GM20431 (cell line): ENCODE results near the gene CMTM4.

Source experiments
- in situ Hi-C: fragments of 300-500 bp; cut with MseI, MboI; formaldehyde crosslinking; loops from one replicate; pipeline ENCODE4 v1.15.0; 2020; ENCODE audit warnings: low sequenced_read_pairs; ENCODE audit not compliant: unreplicated experiment

Gene CMTM4

DNA sequence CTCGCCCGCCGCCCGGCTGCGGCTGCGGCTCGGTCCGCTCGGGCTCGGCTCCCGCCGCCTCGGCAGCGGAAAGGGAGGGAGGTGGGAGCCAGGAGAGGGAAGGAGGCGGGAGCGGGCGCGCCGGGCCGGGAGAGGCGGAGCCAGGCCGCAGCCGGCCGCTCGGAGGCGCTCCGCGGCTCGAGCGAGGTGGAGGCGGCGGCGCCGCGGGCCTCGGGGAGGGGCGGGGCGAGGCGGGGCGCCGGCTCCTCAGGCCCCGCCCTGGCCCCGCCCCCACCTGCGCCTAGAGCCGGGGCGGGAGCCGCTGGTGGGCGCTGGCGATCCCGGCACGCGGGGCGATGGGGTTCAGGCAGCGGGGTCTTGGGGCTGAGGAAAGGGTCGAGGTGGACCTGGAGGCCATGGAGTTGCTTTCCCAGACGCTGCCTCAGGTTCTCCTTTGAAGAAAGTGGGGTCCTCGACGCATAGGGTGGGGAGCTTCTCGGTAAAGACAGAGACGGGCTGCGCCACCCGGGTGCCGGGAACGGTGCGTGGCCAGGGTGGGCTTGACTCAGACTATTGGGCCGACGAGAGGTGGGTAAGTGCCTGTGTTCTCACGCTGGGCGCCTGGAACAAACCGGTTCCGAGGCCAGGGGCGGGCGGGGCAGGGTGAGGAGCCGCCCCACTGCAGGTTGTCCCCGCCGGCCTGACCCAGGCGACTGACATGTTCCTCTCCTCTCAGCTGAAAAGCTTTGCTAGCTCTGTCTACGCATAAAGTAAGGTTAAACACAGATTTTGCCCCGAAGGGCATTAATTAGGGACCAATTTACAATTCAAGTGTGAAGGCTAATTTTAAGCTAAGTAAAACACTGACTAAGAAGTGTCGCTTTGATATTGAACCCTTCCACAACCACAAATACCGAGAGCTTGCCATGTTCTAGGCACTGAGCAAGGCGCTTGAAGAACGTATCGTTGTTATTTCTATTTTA is at the start of gene CMTM4:
TSS of gene CMTM4 (minus strand) at position 75 of the 962 bp plus-strand sequence. CDS start 218 bp downstream, outside the sequence.
- in situ Hi-C loops: no loop called here

DNA sequence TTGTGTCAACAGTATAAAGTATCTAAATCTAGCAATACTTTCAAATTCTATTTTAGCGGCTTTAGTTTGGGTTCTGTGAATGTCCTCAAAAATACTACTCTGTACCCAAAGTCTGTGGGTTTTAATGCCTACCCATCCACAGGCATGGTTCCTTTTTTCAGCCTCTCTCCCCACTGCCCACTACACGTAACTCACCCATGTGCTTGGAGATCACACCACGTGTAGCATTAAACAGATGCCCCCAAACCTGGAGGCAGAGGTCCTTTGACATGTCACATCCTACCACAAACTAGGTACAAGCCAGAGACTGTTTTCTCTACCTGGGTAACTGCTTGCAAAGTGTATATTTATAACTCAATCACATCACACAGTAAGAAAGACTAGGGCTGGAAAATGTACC is 49.5 kb upstream of the CMTM4 start:
- in situ Hi-C loops: loop anchor here (25.0 kb wide), 1 partner anchor 334 kb away; no protein-coding TSS in a partner anchor

DNA sequence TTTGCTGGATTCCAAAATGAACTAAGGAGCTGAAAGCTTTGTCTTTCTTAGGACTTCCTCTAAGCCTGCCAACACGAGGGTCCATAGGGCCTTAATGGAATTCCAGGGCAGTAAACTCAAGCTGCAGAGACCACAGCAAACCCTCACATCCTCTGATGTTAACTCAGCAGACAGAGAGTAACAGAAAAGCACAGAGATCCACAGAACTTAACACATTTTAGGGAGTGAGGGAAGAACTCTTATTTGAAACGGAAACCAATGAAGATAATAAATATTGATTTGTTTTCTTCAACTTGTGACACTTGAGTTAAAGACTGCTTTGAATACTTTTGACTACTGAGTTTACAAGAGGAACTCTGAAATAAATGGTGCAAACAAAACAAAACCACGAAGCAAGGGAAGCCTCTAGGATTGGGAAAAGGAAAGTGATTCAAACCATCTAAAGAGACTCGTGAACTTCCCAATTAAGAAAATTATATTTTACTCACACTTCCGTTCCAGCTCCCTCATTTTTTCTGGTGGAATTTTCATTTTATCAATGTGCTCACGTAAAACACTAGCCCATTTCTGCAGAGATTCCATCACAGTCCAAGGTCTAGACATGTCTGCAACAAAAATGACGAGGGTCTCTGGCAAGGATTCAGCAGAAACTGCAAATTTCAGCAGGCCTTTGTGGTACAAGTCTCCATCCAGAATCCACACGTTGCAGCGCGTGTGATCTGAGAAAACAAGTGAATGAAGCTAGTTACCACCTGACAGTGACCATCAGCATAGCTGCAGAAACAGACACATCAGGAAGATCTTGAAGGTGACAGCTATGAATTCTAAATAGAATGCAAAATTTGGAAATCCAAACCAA is 45.6 kb upstream of the CMTM4 start:
- in situ Hi-C loops: loop anchor here (25.0 kb wide), 1 partner anchor 330 kb away; no protein-coding TSS in a partner anchor

DNA sequence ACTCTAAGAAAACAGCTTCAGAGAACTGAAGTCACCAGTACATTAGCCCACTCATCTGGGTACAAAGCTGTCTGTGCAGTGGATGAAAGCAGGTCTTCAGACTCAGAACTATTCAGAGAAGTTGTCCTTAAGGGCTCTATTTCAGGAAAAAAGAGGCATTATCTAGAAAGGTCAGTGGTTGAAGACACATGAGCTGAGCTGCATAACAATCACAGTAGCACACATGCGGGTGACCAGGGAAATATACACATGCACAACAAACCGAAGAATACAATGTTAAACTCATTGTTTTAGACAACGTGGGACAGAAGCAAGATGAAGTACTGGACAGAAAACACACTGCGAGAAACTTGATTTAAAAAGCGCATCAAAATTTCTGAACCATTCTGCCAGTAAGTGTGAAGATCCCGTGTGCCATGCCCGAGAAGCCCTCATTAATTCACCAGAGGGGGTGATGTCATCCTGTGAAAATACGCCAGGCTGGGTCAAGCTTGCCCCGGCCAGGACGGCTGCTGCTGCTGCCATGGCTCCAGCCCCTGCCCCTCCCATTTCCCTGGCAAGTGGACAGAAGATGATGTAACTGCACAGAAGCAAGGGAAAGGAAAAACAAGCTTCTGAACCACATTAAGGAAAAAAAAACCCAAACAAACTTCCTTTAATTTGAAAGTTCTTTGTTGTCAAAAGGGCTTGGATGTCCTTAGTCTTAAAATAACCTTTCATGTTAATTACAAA is 44.8 kb upstream of the CMTM4 start:
- in situ Hi-C loops: loop anchor here (25.0 kb wide), 1 partner anchor 329 kb away; no protein-coding TSS in a partner anchor

DNA sequence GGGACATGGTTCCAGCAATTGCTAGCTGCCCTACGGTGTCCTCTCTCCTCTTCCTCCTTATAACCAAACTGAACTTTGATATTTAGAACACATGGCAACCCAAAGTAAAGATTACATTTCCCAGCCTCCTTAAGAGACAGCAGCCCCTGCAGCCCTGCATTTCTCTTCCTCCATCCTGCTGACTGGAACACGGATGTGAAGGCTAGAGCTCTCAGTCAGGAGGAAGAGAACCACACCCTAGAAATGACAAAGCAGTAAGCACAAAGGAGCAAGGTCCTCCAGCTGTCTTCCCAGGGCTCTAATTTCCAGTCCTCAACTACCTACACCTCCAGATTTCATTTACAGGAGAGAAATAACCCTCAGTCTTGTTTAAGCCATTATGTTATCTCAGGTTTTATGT is 44.0 kb upstream of the CMTM4 start:
- in situ Hi-C loops: loop anchor here (25.0 kb wide), 1 partner anchor 328 kb away; no protein-coding TSS in a partner anchor

DNA sequence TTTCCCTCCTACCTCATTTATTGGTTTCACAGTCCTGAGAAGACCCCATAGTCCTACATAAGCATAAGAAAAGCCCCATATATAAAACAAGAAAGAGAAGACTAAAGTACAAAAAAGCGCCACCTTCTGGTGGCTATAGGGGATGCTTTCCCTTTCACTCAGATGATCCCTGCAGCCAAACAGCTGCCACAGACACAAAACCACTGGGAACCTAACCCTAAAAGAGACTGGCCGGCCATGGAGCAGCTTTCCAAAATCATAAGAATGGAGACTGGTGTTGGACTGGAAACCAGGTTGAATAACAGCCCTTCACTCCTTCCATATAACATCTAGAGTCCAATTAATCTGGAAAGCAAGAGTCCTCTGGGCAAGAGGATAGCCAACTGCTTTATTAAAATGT is 43.5 kb upstream of the CMTM4 start:
- in situ Hi-C loops: loop anchor here (25.0 kb wide), 1 partner anchor 328 kb away; no protein-coding TSS in a partner anchor

DNA sequence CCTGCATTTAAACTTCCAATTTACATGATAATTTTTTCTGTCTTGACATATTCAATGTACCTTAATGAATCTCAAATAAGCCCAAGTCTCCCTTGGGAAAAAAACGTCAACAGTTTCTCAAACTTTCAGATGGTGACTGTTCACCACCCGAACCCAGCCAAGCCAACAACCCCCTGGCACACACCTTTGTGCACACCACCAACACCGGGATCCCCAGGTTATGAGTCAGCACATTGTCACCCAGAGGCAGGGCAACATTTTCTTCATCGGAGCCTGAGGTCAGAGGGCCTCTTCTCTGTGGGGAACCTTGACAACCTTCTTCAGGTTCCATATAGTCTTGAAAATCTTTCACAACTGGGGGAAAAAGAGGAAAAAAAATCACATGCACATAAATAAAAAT is 39.3 kb upstream of the CMTM4 start:
- in situ Hi-C loops: loop anchor here (25.0 kb wide), 1 partner anchor 324 kb away; no protein-coding TSS in a partner anchor

DNA sequence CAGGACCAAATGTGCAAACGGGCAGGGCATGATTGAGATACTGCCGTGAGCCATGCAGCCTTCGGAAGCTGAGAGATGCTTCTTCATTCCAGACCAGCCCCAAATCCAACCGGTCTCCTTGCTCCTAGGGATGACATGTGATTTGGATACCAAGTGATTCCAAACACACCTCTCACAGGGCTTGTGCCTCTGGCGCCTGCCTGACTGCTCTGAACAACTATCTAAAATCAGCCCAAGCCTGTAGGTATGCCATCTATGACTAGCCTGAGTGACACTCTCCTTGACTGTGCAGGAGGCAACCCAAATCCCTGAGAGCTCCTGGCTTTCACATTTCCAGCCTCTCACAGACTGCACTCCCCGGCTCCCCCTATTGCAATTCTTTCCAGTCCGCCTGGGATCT is 34.6 kb upstream of the CMTM4 start:
- in situ Hi-C loops: loop anchor here (25.0 kb wide), 1 partner anchor 319 kb away; no protein-coding TSS in a partner anchor

DNA sequence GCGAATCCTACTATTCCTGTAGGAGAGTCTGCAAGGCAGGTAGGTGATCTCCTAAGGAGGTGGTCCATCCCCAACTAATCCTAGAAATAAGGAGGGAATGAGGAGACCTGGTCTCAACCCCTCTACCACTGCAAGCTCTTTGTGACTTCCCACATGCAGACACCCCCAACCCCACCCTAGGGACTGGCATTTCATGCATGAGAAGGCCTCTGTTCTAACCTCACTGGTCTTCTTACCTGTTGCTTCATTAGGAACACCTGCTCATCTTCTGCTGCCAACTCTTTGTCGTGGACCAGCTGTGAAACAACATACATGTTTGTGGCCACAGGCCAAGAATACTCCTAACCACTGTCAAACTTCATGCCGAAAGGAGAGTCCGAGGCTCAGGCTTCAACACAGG is 32.3 kb upstream of the CMTM4 start:
- in situ Hi-C loops: loop anchor here (25.0 kb wide), 1 partner anchor 317 kb away; no protein-coding TSS in a partner anchor

DNA sequence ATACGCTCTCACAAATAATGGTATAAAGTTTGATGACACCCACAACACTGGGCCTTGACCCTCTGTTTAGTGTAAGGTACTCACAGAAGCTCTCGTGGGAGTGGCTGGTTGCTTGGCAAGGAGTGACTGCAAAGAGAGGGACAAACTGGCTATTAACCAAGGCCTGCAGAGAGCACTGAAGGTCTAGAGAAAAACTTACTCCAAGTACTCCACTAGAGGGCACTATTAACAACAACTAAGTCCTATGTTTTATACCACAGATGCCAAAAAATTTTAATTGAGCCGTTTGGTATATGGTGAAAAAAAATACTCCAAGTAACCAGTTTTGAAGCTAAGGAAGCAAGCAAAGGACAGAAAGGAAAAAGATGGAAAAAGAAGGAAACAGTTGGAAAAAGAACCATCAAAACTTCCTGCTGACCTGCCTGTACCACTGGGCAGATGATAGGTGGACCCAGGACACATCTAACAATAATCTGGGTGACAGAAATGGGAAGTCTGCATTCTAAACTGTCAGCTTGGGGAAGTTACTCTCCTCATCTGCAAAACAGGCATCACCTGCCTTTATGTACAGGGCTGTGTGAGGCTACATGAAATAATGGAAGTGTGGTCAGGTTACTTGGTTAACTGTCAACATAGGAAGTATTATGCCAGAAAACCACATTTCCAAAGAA is 31.7 kb upstream of the CMTM4 start:
- in situ Hi-C loops: loop anchor here (25.0 kb wide), 1 partner anchor 316 kb away; no protein-coding TSS in a partner anchor

DNA sequence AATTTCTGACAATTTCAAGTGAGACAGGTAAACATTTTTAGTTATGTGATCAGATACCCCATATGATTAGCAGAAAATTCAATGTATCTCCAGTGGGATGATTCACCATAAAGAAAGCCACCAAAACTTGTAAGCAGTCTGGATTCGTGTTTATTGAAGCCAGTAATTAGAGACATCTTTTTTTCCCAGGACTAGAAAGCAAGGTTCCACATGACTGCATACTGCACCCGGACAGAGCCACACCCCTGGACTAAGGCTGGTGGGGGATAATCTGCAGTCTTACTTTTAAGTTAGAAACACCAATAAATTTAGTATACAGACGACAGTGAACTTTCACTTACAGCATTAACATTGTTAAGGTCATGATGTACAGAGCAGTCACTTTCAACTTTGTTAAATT is 24.2 kb upstream of the CMTM4 start:
- in situ Hi-C loops: no loop called here

DNA sequence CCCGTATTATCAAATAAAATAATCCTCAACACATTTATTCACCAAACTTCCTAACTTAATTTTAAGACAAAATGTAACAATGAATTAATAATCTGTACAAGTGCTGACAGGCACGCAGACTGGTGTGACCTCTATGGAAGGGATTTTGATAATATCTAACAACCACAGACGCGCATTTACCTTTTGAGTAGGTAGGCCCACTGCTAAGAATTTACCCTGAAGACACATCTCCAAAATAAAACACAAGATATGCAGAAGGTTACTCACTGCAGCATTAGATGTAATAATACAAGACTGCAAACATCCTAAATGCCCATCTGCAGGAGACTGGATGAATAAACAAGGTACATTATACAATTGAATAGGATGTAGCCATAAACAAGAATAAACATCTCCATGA is 22.7 kb upstream of the CMTM4 start:
- in situ Hi-C loops: no loop called here

DNA sequence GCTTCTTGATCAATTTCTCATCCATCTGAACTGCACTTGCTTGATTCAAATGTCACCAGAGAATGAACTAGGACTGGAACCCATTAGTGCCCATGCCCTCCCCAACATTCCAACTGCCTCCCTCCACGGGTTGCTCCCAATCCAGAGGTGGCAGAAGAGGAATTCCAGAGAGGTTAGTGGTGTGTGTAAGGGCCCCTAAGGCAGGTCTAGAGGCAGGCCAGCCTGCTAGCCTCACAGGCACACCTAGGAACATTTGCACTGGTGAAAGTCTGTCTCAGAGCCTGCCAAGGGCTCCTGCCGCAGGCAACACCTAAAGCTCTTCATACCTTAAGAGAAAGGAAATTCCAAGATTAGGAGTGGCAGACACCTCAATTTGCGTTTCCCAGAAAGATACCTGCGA is 21.2 kb upstream of the CMTM4 start:
- in situ Hi-C loops: no loop called here

DNA sequence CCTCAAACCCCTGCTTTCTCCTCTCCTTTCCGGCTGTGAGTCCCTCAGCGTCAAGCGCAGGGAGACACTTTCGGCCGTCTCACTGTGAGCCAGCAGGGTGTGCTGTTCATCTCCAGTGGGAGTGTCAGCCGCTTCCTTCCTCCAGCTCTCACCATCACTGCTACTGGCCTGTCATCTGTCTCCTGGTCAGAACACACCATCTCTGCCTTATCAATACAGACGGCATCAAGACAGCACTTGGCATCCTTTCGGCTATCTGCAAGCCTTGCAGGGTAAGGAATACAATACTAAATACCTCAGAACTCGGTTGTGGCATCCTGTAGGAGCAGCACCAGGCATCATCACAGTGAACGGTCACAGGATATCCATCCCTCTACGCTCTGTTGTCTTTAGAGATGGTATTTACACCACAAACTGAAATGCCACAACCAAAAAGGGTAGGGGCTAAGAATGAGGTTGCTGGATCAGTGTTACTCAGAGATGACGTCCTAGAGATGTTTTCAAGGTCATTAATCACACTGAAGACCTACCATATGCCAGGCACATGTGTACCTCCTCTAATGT is 20.7 kb upstream of the CMTM4 start:
- in situ Hi-C loops: no loop called here

DNA sequence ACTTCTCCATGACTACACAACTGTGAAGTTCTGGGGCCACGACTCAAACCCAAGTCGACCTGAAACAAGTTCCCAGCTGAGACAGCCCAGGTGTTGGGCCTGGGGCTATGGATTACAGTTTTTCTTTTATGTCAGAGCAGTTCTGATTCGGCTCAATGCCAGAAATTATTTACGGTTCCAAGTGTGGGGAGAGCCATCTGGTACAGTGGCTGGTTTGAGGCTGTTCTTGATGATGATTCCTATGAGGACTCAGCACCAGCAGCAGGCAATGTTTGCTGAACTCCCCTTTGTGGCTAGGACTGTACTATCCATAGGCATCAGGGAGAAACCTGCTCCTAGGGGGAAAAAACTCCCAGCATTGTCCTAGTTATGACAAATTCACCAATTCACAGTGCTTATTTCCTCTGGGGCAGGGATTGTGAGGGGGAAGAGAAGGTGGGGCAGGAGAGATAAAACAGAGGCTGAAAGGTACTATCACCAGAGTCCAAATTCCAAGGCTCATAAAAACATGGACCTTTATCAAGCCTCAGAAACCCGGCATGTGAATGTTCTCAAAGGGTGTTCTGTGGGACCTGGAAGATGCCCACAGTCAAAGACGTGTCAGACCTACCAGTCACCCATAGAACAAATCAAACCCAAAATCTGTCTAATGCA is 18.2 kb upstream of the CMTM4 start:
- in situ Hi-C loops: no loop called here

DNA sequence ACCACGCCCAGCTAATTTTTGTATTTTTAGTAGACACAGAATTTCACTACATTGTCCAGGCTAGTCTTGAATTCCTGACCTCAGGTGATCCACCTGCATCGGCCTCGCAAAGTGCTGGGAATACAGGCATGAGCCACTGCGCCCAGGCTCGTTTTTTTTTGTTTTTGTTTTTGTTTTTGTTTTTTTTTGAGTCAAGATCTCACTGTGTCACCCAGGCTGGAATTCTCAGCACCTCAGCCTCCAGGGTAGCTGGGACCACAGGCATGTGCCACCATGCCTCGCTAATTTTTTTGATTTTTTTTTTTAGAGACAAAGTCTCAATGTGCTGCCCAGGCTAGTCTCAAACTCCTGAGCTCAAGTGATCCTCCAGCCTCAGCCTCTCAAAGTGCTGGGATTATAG is 17.5 kb upstream of the CMTM4 start:
- in situ Hi-C loops: no loop called here

DNA sequence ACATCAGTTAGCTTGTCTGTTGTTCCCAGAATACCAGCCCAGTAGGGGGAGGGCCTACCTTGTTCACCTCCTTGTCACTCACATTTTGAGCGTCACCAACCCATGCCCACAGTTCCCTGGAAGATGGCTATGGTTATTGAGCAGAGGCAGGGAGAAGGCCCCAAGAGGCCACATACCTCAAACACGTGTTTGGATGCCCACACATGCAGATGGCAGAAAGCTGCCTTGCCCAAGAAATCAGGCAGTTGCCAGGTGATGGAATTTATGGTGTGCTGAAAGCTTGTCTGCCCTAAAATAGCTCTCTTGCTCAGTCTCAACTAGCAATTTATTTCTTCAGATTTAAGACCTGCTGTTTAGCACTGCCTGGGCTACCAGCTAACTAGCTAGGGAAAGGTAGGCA is 16.5 kb upstream of the CMTM4 start:
- in situ Hi-C loops: no loop called here

DNA sequence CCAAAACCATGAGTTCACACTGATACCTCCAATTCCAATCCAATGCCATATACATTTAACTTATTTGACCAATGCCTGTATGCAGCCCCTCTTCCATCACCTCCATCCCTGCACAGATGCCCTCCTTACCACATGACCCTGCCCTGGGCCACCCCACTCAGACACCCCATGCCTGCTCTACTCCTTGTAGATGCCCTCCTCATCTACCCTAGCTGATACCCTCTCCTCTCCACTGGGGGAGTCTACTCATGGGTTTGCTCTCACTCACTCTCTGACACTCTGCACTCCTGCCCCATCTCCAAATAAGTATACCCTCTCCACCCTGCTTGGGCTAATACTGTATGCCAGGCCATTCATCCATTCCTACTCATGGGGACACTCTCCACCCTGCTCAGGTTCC is 16.0 kb upstream of the CMTM4 start:
- in situ Hi-C loops: no loop called here
